ENCODE data around the gene ANXA6. TPM values are rescaled to one million over a fixed set of nuclear protein-coding genes. Genes with fewer than 3 reads are reported as not detected.

Gene ANXA6
- total and polyA plus RNA-seq, 10 of the 15 experiments (the other 5 are each of a cell fraction or from before 2014, with no cell fraction given): 44.0 to 571 (median 465) TPM

- TF ChIP-seq, protein P1, sequence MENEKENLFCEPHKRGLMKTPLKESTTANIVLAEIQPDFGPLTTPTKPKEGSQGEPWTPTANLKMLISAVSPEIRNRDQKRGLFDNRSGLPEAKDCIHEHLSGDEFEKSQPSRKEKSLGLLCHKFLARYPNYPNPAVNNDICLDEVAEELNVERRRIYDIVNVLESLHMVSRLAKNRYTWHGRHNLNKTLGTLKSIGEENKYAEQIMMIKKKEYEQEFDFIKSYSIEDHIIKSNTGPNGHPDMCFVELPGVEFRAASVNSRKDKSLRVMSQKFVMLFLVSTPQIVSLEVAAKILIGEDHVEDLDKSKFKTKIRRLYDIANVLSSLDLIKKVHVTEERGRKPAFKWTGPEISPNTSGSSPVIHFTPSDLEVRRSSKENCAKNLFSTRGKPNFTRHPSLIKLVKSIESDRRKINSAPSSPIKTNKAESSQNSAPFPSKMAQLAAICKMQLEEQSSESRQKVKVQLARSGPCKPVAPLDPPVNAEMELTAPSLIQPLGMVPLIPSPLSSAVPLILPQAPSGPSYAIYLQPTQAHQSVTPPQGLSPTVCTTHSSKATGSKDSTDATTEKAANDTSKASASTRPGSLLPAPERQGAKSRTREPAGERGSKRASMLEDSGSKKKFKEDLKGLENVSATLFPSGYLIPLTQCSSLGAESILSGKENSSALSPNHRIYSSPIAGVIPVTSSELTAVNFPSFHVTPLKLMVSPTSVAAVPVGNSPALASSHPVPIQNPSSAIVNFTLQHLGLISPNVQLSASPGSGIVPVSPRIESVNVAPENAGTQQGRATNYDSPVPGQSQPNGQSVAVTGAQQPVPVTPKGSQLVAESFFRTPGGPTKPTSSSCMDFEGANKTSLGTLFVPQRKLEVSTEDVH (IDR thresholded peaks at IDR 0.05; ENCODE audit: low read depth, partially characterized antibody): peak; percentile 32
- TF ChIP-seq ZBTB40 (IDR thresholded peaks at IDR 0.05; ENCODE audit: borderline replicate concordance) (no peak), CHD1 (IDR thresholded peaks at IDR 0.05; ENCODE audit: low read depth, low read length) (no peak), NFIC (IDR thresholded peaks at IDR 0.05; ENCODE audit: low read depth, low read length) (peak; percentile 89), RFX5 (IDR thresholded peaks at IDR 0.05; ENCODE audit: low read depth, low read length) (no peak; the same call in 1 of the 2 replicates), WRNIP1 (IDR thresholded peaks at IDR 0.05; ENCODE audit: borderline replicate concordance, low read depth, low read length) (0 out of 2 replicates have a peak, but pooled peaks have one; percentile 25), RELA (IDR thresholded peaks at IDR 0.05; ENCODE audit: borderline replicate concordance, partially characterized antibody) (peak; percentile 78), MXI1 (IDR thresholded peaks at IDR 0.05; ENCODE audit: low read depth, low read length) (peak; percentile 68), NR2C1 (IDR thresholded peaks at IDR 0.05) (no peak; the same call in 1 of the 2 replicates), SKIL (IDR thresholded peaks at IDR 0.05; ENCODE audit: low read depth, poor library complexity, severe bottlenecking) (peak; percentile 95), HDAC2 (IDR thresholded peaks at IDR 0.05) (no peak), EGR1 (IDR thresholded peaks at IDR 0.05; ENCODE audit: borderline replicate concordance in 1 of 2, low read depth in 2 of 2, low read length in 2 of 2) (peak in 1 of 2 experiments; percentile 96; a peak in 2 of 3 replicates), CREB1 (IDR thresholded peaks at IDR 0.05; ENCODE audit: low read depth) (peak; percentile 85; the same call in 1 of the 2 replicates), NRF1 (conservative IDR thresholded peaks at IDR 0.05; ENCODE audit: low read depth, low read length) (no peak), KAT2A (conservative IDR thresholded peaks at IDR 0.05; ENCODE audit: control insufficient read depth, low read depth, low read length) (no peak), SP1 (IDR thresholded peaks at IDR 0.05; ENCODE audit: low read depth, low read length) (peak; percentile 82), HSF1 (IDR thresholded peaks at IDR 0.05; ENCODE audit: low read depth, low read length) (no peak)
Measured at GRCh38 chr5:151123897-151124751, 33.5 kb downstream of the ANXA6 start (continued).
